Bronchial epithelial cell (primary cell): Measurements from ENCODE around the gene EPS15. TPM values are rescaled to one million over a fixed set of nuclear protein-coding genes. Genes with fewer than 3 reads are reported as not detected.
"Not testable (repeated sequence)": the region's sequence is repeated elsewhere in the genome, so short reads cannot be mapped to it uniquely, and the experiment has no call there.

Experiments used
- DNase-seq: peaks from one replicate; pipeline ENCODE4 v3.0.0-alpha.2; 2010; ENCODE audit warnings: low read depth
- FAIRE-seq: peaks from 2 replicates; lab custom pipeline; 2011; peaks lifted over from hg19 to GRCh38; lab: Jason Lieb, UNC
- H3K27me3 ChIP-seq: 2 replicates; pipeline ENCODE4 v1.5.1; 2011; ENCODE audit warnings: low read length; ENCODE audit not compliant: control insufficient read depth, insufficient read depth
- H3K36me3 ChIP-seq: 2 replicates; pipeline ENCODE4 v1.5.1; 2011; ENCODE audit warnings: low read length; ENCODE audit not compliant: control insufficient read depth, insufficient read depth
- H3K4me3 ChIP-seq: 2 replicates; pipeline ENCODE4 v1.5.1; 2011; ENCODE audit warnings: mild to moderate bottlenecking, low read depth, low read length, control low read depth
- total RNA-seq: library from RNA; depleted of rRNA; stranded (reverse); fragments of >200 nt; gene quantifications from 2 replicates; pipeline ENCODE4 v1.2.1, GENCODE V29; 2014
- TF ChIP-seq, protein P1 (sequence below): IDR thresholded peaks from 2 replicates; pipeline ENCODE4 v1.5.1; 2011; ENCODE audit warnings: mild to moderate bottlenecking, moderate library complexity, low read length, control low read depth, inconsistent platforms; ENCODE audit not compliant: insufficient read depth, severe bottlenecking

EPS15 gene
- total RNA-seq, 1 donor from 2014 or later, result 34.8 TPM

GRCh38 chr1:51454554-51454953 is 64.5 kb downstream of the EPS15 start:
- DNase-seq (no peak), FAIRE-seq (no peak)
- no peak overlapping the region for H3K4me3 ChIP-seq
- TF ChIP-seq, protein P1, sequence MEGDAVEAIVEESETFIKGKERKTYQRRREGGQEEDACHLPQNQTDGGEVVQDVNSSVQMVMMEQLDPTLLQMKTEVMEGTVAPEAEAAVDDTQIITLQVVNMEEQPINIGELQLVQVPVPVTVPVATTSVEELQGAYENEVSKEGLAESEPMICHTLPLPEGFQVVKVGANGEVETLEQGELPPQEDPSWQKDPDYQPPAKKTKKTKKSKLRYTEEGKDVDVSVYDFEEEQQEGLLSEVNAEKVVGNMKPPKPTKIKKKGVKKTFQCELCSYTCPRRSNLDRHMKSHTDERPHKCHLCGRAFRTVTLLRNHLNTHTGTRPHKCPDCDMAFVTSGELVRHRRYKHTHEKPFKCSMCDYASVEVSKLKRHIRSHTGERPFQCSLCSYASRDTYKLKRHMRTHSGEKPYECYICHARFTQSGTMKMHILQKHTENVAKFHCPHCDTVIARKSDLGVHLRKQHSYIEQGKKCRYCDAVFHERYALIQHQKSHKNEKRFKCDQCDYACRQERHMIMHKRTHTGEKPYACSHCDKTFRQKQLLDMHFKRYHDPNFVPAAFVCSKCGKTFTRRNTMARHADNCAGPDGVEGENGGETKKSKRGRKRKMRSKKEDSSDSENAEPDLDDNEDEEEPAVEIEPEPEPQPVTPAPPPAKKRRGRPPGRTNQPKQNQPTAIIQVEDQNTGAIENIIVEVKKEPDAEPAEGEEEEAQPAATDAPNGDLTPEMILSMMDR, result no peak
- no peaks in the 10 kb centered on the region for H3K27me3 ChIP-seq
- peaks cover 2% of the 10 kb centered on the region for H3K36me3 ChIP-seq

- H3K27me3 ChIP-seq, result no peaks in the 10 kb centered on the region
- DNase-seq (no peak), FAIRE-seq (no peak)
- TF ChIP-seq, protein P1, result no peak
- peaks cover 2% of the 10 kb centered on the region for H3K36me3 ChIP-seq
- no peak overlapping the region for H3K4me3 ChIP-seq
Measured at GRCh38 chr1:51453010-51453409, 66.1 kb downstream of the EPS15 start.

- H3K4me3 ChIP-seq, DNase-seq, FAIRE-seq, H3K36me3 ChIP-seq, H3K27me3 ChIP-seq: not testable (repeated sequence)
Measured at GRCh38 chr1:51448844-51449454, 70.1 kb downstream of the EPS15 start.

DNA sequence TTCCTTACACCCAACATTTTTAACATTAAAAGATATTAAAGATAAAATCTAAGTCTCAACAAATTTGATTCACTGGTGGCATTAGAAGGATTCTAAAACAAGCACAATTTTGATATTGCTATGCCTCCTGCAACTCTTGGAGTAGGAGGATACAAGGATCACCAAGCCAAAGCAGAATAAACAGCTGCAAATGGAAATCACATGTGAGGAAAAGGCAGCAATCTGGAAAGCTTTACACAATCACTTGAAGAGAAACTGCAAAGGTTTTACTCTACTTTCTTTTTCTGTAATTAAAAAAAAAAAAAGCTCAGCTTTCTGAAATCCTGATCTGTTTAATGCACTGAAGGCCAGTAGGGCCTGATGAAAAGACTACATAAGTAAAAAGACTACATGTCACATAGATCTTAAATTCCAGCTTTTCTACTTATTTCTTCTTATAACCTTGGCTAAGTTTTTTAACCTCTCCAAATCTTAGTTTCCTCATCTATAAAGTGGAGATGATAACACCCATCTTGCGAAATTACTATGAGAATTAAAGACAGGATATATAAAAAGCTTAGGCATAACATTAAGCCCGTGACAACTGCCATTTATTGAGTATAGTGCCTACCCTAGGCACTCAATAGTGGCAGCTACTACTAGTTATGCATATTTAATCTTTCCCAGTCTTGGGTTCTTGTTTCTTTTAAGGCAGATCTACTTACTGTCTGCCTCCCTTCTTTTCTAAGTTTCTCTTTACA is 73.5 kb downstream of the EPS15 start:
- H3K36me3 ChIP-seq, result peaks cover 2% of the 10 kb centered on the region
- no peak for FAIRE-seq

DNA sequence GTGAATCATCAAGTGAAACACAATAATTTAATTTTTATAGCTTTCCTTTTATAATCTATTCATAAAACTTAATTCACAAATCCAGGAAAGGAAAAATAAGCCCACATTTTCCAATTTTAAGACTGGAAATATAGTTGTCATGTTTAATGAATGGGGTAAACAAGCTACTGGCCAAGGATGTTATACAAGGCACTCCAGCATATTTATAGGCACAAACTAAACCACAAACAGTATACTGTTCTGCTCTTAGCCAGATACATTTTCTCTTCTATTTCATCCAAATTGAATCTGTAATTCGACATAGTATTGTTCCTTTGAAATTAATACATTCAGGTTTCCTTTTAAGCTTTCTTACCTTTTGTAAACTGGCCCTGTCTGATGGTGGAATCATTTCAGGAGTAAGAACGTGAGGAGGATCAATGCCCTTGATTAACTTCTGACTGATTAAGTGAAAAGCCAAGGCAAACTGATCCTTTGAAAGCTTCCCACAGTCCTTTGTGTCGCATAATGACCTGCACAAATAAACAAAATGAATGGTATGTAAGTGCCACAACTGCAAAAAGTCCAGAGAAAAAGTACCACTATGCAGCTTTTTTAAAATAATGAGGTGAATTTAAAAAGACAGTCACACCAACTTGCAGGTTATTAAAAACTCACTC is 74.4 kb downstream of the EPS15 start:
- FAIRE-seq (no peak), DNase-seq (no peak)
- no peak overlapping the region for H3K4me3 ChIP-seq
- TF ChIP-seq, protein P1, result no peak
- H3K36me3 ChIP-seq, result no peaks in the 10 kb centered on the region
- H3K27me3 ChIP-seq, result no peaks in the 10 kb centered on the region

More for the DNA sequence above, 73.5 kb downstream of the EPS15 start:
- Histone ChIP-seq H3K27me3 (no peaks in the 10 kb centered on the region), H3K4me3 (no peak overlapping the region)
- no peak for DNase-seq
- TF ChIP-seq, protein P1, result no peak

DNA sequence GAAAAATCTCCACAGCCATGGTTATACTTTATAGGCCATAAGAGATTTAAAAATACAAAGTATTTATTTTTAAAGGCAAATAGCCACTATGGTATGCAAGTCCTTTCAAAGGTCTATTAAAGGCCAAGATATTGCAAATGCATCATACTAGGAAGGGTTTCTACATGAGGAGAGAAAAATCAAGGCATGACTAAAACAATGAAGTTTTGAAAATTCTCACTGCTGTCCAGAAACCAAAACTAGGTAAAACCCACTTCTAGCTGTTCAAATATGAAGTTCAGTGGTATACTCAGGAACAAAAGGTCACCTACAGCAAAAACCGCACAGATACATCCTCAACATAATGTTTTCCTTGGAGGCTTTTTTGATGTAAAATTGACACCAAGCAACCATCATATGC is 75.0 kb downstream of the EPS15 start:
- Histone ChIP-seq H3K4me3 (no peak overlapping the region), H3K36me3 (no peaks in the 10 kb centered on the region), H3K27me3 (no peaks in the 10 kb centered on the region)
- TF ChIP-seq, protein P1, result no peak
- no peak for DNase-seq
- FAIRE-seq, result no peak
